Activated T-helper 2 cell treated with anti-CD3 and anti-CD28 coated beads, Interferon-gamma antibody, Interleukin-2, Interleukin-4, amounts not matched to agents 10 μg/mL and 5 μg/mL and 100 μg/mL, durations not matched to agents 14 hours and 24 hours and 36 hours (primary cell): Measurements from ENCODE around the gene HDGFL3. TPM values are rescaled to one million over a fixed set of nuclear protein-coding genes. Genes with fewer than 3 reads are reported as not detected.

Experiments used
- DNase-seq: peaks from one replicate; pipeline ENCODE4 v3.0.0; 2021; ENCODE audit warnings: low spot score
- H3K27ac Mint-ChIP-seq: one replicate; pipeline ENCODE4 v1.8.0; 2021; ENCODE audit warnings: mixed read lengths
- H3K27me3 Mint-ChIP-seq: one replicate; pipeline ENCODE4 v1.8.0; 2021; ENCODE audit warnings: low read depth, mixed read lengths
- H3K36me3 Mint-ChIP-seq: one replicate; pipeline ENCODE4 v1.8.0; 2021; ENCODE audit warnings: low read depth, mixed read lengths
- H3K4me1 Mint-ChIP-seq: one replicate; pipeline ENCODE4 v1.8.0; 2021; ENCODE audit warnings: low read depth, mixed read lengths
- H3K4me3 Mint-ChIP-seq: one replicate; pipeline ENCODE4 v1.8.0; 2021; ENCODE audit warnings: low read depth, mild to moderate bottlenecking, moderate library complexity, mixed read lengths
- H3K9me3 Mint-ChIP-seq: one replicate; pipeline ENCODE4 v1.8.0; 2021; ENCODE audit warnings: mixed read lengths
- intact Hi-C: fragments of 100-400 bp; cut with micrococcal nuclease; formaldehyde crosslinking; loops from one replicate; pipeline ENCODE4 v1.15.1; 2023
- total RNA-seq: library from RNA; stranded (reverse); gene quantifications from 2 replicates; pipeline ENCODE4 v1.2.3, GENCODE V29; 2022

The HDGFL3 gene
- total RNA-seq, 1 donor from 2014 or later: 19.1 TPM

- no peak for DNase-seq
- H3K27me3 Mint-ChIP-seq: peaks cover 36% of the 10 kb centered on the region
- H3K27ac Mint-ChIP-seq: no peak overlapping the region
- H3K36me3 Mint-ChIP-seq: peaks cover 4% of the 10 kb centered on the region
- no peaks in the 10 kb centered on the region for H3K9me3 Mint-ChIP-seq
- H3K4me1 Mint-ChIP-seq: peaks cover 6% of the 10 kb centered on the region
- intact Hi-C loops: loop anchor here (5.0 kb wide), 1 partner anchor 140 kb away; the partner anchor contains the start of gene BTBD1
- H3K4me3 Mint-ChIP-seq: no peak overlapping the region
Observed at GRCh38 chr15:83207009-83207659, 489 bp downstream of the HDGFL3 start.

GRCh38 chr15:83206526-83207008 lies 1.1 kb downstream of the HDGFL3 start:
- H3K27ac Mint-ChIP-seq: peak overlapping the region; percentile 81
- DNase-seq: no peak
- H3K27me3 Mint-ChIP-seq: peaks cover 39% of the 10 kb centered on the region
- no peaks in the 10 kb centered on the region for H3K9me3 Mint-ChIP-seq
- H3K4me3 Mint-ChIP-seq: peak overlapping the region; percentile 87
- intact Hi-C loops: loop anchor here (5.0 kb wide), 1 partner anchor 139 kb away; the partner anchor contains the start of gene BTBD1
- peaks cover 4% of the 10 kb centered on the region for H3K36me3 Mint-ChIP-seq
- peaks cover 6% of the 10 kb centered on the region for H3K4me1 Mint-ChIP-seq

- Mint-ChIP-seq H3K9me3 (no peaks in the 10 kb centered on the region), H3K4me1 (peaks cover 6% of the 10 kb centered on the region), H3K36me3 (peaks cover 4% of the 10 kb centered on the region), H3K27ac (no peak overlapping the region), H3K27me3 (peaks cover 41% of the 10 kb centered on the region), H3K4me3 (peak overlapping the region; percentile 87)
- no peak for DNase-seq
- intact Hi-C loops: loop anchor here (5.0 kb wide), 1 partner anchor 139 kb away; the partner anchor contains the start of gene BTBD1
Observed at GRCh38 chr15:83205725-83206324, 1.8 kb downstream of the HDGFL3 start.

GRCh38 chr15:83204697-83205096 lies 2.9 kb downstream of the HDGFL3 start:
- peaks cover 41% of the 10 kb centered on the region for H3K27me3 Mint-ChIP-seq
- peaks cover 4% of the 10 kb centered on the region for H3K36me3 Mint-ChIP-seq
- H3K9me3 Mint-ChIP-seq: no peaks in the 10 kb centered on the region
- peaks cover 15% of the 10 kb centered on the region for H3K4me1 Mint-ChIP-seq
- H3K4me3 Mint-ChIP-seq: no peak overlapping the region
- intact Hi-C loops: loop anchor here (5.0 kb wide), 4 partner anchors 42 to 392 kb away; partner anchors contain the start of gene BTBD1
- no peak overlapping the region for H3K27ac Mint-ChIP-seq
- no peak for DNase-seq

GRCh38 chr15:83203543-83203942 lies 4.1 kb downstream of the HDGFL3 start:
- Mint-ChIP-seq H3K27me3 (peaks cover 41% of the 10 kb centered on the region), H3K4me3 (no peak overlapping the region), H3K27ac (no peak overlapping the region), H3K9me3 (no peaks in the 10 kb centered on the region), H3K36me3 (peaks cover 4% of the 10 kb centered on the region), H3K4me1 (peaks cover 25% of the 10 kb centered on the region)
- intact Hi-C loops: loop anchor here (5.0 kb wide), 3 partner anchors 41 to 391 kb away; no protein-coding TSS in a partner anchor
- no peak for DNase-seq

GRCh38 chr15:83200589-83200988 lies 7.0 kb downstream of the HDGFL3 start:
- H3K9me3 Mint-ChIP-seq: no peaks in the 10 kb centered on the region
- peaks cover 21% of the 10 kb centered on the region for H3K4me1 Mint-ChIP-seq
- H3K36me3 Mint-ChIP-seq: no peaks in the 10 kb centered on the region
- DNase-seq: no peak
- peak overlapping the region; percentile 76 for H3K27ac Mint-ChIP-seq
- intact Hi-C loops: loop anchor here (5.0 kb wide), 3 partner anchors 38 to 388 kb away; no protein-coding TSS in a partner anchor
- H3K4me3 Mint-ChIP-seq: no peak overlapping the region
- peaks cover 40% of the 10 kb centered on the region for H3K27me3 Mint-ChIP-seq

- H3K4me3 Mint-ChIP-seq: no peak overlapping the region
- no peaks in the 10 kb centered on the region for H3K9me3 Mint-ChIP-seq
- intact Hi-C loops: loop anchor here (5.0 kb wide), 3 partner anchors 38 to 388 kb away; no protein-coding TSS in a partner anchor
- no peaks in the 10 kb centered on the region for H3K36me3 Mint-ChIP-seq
- H3K27ac Mint-ChIP-seq: peak overlapping the region; percentile 76
- DNase-seq: no peak
- peaks cover 21% of the 10 kb centered on the region for H3K4me1 Mint-ChIP-seq
- H3K27me3 Mint-ChIP-seq: peaks cover 38% of the 10 kb centered on the region
Observed at GRCh38 chr15:83200162-83200561, 7.5 kb downstream of the HDGFL3 start.

GRCh38 chr15:83199288-83199687 lies 8.3 kb downstream of the HDGFL3 start:
- peaks cover 22% of the 10 kb centered on the region for H3K4me1 Mint-ChIP-seq
- intact Hi-C loops: loop anchor here (1.0 to 5.0 kb wide), 3 partner anchors 9 to 233 kb away; partner anchors contain the start of gene TM6SF1
- no peaks in the 10 kb centered on the region for H3K9me3 Mint-ChIP-seq
- no peak overlapping the region for H3K4me3 Mint-ChIP-seq
- H3K27ac Mint-ChIP-seq: peak overlapping the region; percentile 57
- no peak for DNase-seq
- peaks cover 34% of the 10 kb centered on the region for H3K27me3 Mint-ChIP-seq
- H3K36me3 Mint-ChIP-seq: no peaks in the 10 kb centered on the region

- no peak for DNase-seq
- Mint-ChIP-seq H3K27ac (no peak overlapping the region), H3K4me1 (peaks cover 22% of the 10 kb centered on the region), H3K4me3 (no peak overlapping the region), H3K9me3 (no peaks in the 10 kb centered on the region), H3K27me3 (peaks cover 36% of the 10 kb centered on the region), H3K36me3 (no peaks in the 10 kb centered on the region)
- intact Hi-C loops: loop anchor here (5.0 kb wide), 1 partner anchor 91 kb away; the partner anchor contains the start of gene TM6SF1
Observed at GRCh38 chr15:83198476-83198875, 9.1 kb downstream of the HDGFL3 start.

GRCh38 chr15:83194528-83194927 lies 13.1 kb downstream of the HDGFL3 start:
- intact Hi-C loops: no loop called here
- Mint-ChIP-seq H3K36me3 (no peaks in the 10 kb centered on the region), H3K4me1 (peaks cover 14% of the 10 kb centered on the region), H3K4me3 (no peak overlapping the region), H3K27me3 (peaks cover 27% of the 10 kb centered on the region), H3K9me3 (no peaks in the 10 kb centered on the region), H3K27ac (no peak overlapping the region)
- DNase-seq: no peak

GRCh38 chr15:83193721-83194120 lies 13.9 kb downstream of the HDGFL3 start:
- no peaks in the 10 kb centered on the region for H3K9me3 Mint-ChIP-seq
- peaks cover 6% of the 10 kb centered on the region for H3K4me1 Mint-ChIP-seq
- no peaks in the 10 kb centered on the region for H3K36me3 Mint-ChIP-seq
- intact Hi-C loops: no loop called here
- no peak for DNase-seq
- H3K27ac Mint-ChIP-seq: no peak overlapping the region
- peaks cover 31% of the 10 kb centered on the region for H3K27me3 Mint-ChIP-seq
- no peak overlapping the region for H3K4me3 Mint-ChIP-seq

GRCh38 chr15:83192742-83193141 lies 14.9 kb downstream of the HDGFL3 start:
- peaks cover 31% of the 10 kb centered on the region for H3K27me3 Mint-ChIP-seq
- no peak for DNase-seq
- no peak overlapping the region for H3K27ac Mint-ChIP-seq
- H3K9me3 Mint-ChIP-seq: no peaks in the 10 kb centered on the region
- no peak overlapping the region for H3K4me3 Mint-ChIP-seq
- no peaks in the 10 kb centered on the region for H3K36me3 Mint-ChIP-seq
- peaks cover 2% of the 10 kb centered on the region for H3K4me1 Mint-ChIP-seq
- intact Hi-C loops: no loop called here

GRCh38 chr15:83190450-83190849 lies 17.2 kb downstream of the HDGFL3 start:
- H3K9me3 Mint-ChIP-seq: no peaks in the 10 kb centered on the region
- no peaks in the 10 kb centered on the region for H3K36me3 Mint-ChIP-seq
- no peak overlapping the region for H3K4me3 Mint-ChIP-seq
- H3K4me1 Mint-ChIP-seq: peaks cover 2% of the 10 kb centered on the region
- H3K27ac Mint-ChIP-seq: no peak overlapping the region
- H3K27me3 Mint-ChIP-seq: peaks cover 25% of the 10 kb centered on the region
- no peak for DNase-seq
- intact Hi-C loops: no loop called here
